CD4-positive, alpha-beta T cell treated with Interleukin-6 for 4 hours (primary cell): ENCODE results near the gene CCDC88B.

Experiments used
- DNase-seq: peaks from one replicate; pipeline ENCODE4 v3.0.0-alpha.2; 2020; ENCODE audit warnings: mixed read lengths

Gene CCDC88B

DNA sequence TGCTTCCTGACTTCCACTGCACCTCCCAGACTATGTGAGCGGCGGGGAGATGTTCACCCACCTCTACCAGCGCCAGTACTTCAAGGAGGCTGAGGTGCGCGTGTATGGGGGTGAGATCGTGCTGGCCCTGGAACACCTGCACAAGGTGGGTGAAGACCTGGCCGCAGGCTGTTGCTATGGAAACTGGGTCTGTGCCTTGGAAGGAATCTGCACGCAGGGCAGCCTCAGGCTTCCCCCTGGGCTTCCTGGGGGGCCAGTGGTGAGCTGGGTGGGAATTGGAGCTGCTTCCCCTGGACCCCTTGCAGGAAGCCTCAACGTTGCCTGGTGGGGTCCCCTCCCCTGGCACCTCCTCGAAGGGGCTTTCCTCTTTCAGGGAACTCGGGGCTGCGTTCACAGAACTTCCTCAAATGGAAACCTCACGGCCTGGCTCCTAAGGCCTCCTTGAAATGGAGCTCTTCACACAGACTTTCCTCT lies 20.5 kb downstream of the CCDC88B start:
- DNase-seq, result no peak

DNA sequence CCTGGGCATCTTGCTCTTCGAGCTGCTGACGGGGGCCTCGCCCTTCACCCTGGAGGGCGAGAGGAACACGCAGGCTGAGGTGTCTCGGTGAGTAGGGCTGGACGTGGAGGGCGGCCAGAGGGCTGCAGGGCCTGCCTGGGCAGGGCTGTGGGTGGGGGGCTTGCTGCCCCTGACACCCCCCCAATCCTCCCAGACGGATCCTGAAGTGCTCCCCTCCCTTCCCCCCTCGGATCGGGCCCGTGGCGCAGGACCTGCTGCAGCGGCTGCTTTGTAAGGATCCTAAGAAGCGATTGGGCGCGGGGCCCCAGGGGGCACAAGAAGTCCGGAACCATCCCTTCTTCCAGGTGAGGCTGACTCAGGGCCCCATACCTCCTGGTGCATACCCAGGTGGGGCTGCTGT lies 21.7 kb downstream of the CCDC88B start:
- DNase-seq, result no peak

DNA sequence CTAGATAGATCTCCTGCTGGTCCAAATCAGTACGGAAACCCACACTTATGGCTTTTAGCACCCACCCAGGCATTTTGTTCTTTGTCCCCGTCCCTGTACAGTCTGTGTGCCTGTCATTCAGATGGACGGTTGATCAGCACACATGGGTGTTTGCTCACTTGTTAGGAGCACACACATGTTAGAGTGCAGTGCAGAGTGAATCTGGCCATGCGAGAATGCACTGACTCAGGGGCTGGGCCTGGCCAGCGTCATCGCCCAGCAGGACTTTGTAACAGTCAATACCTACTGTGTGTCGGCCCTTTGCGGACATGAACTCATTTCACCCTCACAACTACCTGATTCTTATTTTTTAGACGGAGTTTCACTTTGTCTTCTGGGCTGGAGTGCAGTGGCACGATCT lies 22.3 kb downstream of the CCDC88B start:
- DNase-seq, result no peak

DNA sequence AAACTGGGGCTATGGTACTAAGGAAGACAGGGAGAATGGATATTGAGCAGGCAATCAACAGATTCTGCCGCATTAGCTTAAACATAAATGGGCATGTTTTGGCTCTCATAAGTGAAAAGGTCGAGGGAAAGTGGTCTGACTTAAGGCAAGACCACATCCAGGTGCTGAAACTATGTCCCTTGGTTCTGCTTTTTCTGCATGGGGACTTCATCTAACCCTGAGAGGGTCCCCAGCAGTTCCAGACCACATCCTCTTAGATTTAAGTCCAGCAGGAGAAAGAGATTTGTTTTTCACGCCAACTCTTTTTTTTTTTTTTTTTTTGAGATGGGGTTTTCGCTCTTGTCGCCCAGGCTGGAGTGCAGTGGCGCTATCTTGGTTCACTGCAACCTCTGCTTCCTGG lies 24.4 kb downstream of the CCDC88B start:
- no peak for DNase-seq

DNA sequence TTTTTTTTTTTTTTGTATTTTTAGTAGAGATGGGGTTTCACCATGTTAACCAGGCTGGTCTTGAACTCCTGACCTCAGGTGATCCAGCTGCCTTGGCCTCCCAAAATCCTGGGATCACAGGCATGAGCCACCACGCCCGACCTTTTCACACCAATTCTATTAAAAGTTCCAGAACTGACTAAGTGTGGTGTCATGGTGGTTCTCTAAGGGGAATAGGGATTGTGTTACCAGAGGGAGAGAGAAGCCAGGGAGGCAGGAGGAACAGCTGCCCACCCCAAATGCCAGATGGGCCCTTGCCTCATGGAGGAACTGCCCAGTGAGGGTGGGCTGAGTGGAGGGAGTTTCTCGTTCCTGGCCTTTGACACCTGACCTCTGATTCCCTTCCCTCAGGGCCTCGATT lies 24.9 kb downstream of the CCDC88B start:
- DNase-seq, result no peak

DNA sequence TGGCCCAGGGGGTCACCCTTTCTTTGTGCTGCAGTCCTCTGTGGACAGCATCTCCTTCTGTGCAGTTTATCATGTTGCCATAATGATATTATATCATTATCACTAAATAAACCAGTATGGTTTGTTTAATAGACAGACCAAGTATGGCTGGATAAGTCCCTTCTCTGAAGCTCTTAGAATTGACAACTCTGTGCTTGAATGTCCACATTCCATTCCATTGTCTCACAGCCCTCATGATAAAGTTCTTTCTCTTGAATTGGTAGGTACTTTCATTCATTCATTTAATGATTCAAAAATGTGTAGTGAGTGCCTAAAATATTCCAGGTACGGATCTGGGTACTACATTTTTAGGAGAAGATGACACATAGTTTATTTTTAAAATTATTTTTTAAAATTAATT lies 26.7 kb downstream of the CCDC88B start:
- DNase-seq, result no peak

DNA sequence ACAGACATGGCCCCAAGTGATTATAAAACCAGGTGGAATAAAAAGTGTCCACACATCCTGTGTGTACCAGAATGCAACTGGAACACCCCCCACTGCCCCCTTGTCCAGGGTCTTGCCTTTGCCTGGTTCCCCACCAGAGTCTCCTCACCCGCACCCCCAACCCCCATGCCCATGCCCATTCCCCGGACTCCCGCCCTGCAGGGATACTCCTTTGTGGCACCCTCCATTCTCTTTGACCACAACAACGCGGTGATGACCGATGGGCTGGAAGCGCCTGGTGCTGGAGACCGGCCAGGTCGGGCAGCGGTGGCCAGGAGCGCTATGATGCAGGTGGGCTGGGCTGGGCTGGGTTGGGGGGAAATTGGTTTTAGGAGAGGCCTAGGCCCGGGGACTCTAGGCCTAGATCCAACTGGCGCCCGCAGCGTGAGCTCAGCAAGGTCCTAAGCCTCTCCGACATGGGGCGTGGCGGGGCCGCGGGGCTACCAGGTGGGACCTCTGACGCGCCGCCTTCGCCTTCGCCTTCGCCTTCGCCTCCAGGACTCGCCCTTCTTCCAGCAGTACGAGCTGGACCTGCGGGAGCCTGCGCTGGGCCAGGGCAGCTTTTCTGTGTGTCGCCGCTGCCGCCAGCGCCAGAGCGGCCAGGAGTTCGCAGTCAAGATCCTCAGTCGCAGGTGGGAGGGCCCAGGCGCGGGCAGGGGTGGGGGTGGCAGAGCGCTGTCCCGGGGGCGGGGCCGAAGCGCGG lies 28.1 kb downstream of the CCDC88B start:
- DNase-seq, result no peak

DNA sequence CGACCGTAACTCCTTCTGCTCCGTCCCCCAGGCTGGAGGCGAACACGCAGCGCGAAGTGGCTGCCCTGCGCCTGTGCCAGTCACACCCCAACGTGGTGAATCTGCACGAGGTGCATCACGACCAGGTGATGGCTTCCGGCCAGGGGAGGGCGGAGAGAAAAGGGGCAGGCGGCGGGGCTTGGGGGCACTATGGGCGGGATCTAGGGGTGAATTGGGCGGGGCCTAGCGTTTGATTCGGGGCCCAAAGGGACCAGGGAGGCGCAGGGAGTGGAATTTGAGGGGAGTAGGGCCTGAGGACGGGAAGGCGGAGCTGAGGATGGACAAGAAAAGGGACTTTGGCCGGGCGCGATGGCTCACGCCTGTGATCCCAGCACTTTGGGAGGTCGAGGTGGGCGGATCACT lies 28.7 kb downstream of the CCDC88B start:
- no peak for DNase-seq

DNA sequence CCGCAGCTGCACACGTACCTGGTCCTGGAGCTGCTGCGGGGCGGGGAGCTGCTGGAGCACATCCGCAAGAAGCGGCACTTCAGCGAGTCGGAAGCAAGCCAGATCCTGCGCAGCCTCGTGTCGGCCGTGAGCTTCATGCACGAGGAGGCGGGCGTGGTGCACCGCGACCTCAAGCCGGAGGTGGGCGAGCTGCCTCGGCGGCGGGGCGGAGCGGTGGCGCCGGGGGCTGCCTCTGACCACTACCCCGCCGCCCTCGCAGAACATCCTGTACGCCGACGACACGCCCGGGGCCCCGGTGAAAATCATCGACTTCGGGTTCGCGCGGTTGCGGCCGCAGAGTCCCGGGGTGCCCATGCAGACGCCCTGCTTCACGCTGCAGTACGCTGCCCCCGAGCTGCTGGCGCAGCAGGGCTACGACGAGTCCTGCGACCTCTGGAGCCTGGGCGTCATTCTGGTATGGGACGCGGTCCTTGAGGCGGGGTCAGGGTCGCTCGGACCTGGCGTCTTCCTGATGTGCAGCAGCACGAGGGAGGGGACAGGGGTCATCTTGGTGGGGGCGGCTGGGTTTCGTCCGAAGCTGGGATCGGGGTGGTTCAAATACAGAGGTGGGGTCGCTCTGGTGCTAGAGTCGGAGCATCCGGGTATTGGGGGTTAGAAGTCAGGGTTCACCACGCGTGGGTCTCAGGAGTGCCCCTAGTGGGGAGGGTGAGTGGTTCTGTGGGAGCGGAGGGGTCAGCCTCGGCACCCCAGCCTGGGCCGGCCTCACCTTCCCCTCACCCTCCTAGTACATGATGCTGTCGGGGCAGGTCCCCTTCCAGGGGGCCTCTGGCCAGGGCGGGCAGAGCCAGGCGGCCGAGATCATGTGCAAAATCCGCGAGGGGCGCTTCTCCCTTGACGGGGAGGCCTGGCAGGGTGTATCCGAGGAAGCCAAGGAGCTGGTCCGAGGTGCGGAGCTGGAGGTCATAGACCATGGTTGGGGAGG lies 29.7 kb downstream of the CCDC88B start:
- DNase-seq, result no peak

DNA sequence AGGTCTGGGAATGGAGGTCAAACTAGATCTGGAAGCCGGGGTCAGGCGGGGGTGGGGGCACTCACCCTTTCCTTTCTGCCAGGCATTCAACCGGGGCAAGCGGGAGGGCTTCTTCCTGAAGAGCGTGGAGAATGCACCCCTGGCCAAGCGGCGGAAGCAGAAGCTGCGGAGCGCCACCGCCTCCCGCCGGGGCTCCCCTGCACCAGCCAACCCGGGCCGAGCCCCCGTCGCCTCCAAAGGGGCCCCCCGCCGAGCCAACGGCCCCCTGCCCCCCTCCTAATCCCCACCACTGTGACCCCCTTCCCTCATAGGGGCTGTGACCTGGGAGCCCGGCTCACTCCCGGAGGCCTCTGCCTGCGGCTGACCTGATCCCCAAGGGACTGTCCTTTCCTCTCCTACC lies 31.2 kb downstream of the CCDC88B start:
- no peak for DNase-seq

DNA sequence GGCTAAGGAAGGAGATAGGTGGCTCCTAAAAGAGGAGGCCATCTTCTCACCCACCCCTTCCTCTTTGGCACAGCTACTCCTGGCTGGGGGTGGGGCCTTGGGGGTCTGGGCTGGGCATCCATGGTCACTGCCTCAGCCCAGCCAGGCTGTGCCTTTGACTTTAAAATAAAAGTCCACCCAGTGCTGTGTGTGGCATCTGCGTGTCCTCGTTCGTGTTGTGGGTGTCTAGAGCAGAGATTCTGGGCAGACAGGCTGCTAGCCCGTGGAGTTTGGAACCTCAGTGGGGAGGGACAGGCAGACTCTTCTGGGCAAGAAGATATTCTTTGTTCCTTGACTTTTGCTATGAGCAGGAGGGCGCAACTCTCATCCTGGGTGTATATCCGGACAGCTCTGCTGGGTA lies 32.0 kb downstream of the CCDC88B start:
- DNase-seq, result no peak

DNA sequence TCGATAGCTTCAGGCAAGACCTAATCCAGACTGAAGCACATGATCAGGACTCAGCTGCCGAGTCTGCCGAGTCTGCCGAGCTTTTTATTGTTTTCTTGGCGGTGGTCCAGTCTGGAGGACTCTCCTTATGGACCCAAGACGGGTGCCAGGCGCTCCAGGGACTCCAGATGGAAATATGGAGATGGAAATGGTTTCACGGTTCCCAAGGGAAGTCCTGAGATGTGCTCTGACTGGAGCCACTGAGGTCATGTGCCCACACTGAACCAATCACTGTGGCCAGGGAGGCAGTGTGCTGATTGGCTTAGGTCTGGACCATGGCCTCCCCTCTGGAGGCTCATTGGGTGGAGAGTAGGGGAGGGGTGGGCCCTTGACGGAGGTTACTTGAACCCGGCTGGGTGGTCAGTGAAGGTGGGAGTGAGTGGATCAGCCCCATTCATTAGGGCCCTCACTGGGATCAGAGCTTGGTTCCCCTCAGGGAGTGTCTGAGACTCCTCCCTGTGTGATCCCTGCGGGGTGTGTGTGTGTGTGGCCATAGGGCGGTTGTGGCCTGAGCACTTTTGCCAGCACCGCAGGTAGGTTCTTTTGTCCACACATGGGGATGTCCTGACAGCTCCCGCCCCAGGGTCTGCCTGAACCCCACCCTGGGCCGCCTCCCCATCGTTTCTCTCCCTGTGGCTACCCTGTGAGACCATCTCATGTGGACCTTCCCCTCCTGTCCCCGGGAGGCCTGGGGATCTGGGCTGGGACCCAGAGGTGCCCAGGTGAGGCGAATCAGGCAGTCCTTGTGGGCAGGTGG lies 33.0 kb downstream of the CCDC88B start:
- no peak for DNase-seq

DNA sequence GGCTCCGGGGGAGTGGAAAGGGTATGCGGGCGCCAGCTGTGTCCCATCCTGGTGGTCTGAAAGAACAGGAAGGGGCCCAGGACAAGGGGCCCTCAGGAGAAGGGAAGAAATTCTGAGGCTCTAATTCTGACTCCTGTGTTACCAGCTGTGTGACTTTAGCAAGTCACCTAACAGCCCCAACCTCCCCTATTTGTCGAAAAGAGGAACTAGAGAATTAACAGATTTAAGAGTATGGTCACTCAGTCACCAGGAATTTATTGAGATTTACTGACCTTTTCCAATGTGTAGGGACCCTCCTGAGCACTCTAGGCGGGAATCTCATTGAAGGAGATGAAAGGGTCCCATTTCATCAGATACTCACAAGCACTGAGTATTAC lies 33.6 kb downstream of the CCDC88B start:
- no peak for DNase-seq

DNA sequence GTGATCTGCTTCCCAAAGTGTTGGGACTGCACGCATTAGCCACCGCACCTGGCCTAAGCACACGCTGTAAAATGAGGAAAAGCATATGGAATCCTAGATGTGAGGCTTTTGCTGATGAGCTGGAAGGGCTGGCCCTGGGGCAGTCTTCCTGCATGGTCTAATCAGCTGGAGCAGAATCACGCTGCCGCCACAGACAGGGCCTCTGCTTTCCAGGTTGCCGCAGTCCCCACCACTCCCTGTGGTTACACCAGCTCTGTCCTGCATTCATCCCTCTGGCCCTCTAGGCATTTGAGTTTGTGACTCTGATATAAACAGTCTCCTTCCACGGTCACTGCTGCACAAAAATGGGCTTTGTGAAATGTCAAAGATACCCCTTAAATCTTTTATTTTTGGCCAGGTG lies 36.1 kb downstream of the CCDC88B start:
- DNase-seq, result no peak

DNA sequence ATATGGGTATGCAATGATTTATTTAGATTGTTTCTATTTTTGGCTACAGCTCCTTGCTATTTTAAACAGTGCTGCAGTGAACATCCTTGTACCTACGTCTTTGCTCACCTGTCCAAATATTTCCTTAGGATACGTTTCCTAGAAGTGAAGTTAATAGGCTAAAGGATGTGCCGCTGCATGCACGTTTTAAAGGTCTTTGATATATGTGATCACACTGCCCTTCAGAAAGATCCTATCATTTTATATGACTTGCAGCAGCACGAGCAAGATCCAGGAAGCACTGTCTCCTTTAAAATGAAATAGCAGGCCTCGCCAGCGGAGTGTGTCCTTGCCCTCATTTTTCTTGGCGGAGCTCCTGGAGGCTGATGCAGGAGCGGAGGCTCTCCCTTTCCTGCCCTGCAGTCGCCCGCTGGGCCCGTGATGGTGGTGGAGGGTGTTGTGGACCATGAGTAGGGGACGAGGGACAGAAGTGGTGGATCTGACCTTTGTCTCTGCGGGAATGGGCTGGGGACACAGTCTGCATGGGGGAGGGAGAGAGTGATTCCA lies 38.4 kb downstream of the CCDC88B start:
- DNase-seq, result no peak

DNA sequence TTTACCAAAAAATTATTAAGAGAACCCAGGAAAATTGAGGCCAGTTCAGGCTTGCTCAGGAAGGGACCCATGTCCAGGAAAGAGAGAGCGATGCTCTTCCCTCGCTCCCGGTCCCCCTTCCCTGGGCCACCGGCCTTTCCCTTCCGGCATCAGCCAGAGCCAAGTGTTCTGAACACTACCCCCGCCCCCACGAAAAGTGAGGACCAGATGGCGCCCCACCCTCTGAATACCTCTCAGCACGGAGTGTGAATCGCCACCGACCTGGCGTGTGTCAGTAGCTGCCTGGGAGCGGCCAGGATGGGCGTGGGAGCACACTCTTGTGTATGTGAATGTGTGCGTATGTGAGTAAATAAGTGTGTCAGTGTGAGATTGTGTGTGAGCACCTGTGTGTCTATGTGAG lies 39.2 kb downstream of the CCDC88B start:
- DNase-seq, result no peak

DNA sequence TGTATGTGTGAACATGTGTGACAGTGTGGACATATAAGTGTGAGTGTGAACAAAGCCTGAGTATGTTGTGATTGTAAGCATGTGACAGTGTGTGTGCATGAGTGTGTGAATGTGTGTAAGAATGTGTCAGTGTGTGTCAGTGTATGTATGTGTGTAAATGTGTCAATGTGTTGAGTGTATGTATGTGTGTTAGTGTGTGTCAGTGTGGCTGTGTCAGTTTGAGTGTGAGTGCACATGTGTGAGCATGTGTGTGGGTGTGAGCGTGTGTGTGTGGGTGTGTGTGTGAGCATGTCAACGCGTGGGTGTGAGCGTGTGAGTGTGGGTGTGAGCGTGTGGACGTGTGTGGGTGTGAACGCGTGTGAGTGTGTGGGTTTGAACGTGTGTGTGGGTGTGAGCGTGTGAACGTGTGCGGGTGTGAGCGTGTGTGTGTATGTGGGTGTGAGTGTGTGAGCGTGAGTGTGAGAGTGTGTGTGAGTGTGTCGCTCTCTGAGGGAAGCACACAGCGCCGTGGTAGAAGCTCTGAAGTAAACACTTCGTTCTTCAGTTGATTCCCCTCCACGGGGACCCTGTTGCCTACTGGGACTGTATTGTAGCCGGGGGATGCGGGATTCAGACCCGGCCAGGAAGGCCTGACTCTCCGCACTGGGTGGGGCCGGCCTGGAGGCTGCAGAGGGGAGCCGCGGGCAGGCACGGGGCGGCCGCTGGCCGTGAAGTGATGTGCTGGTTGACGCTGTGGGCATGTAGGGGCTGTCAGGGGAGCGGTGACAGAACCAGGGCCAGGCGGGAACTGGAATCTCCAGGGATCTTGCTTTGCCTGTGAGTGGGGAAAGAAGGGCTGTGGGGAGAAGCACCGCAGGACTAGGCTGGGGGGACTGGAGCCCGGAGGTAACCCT lies 40.1 kb downstream of the CCDC88B start:
- no peak for DNase-seq

DNA sequence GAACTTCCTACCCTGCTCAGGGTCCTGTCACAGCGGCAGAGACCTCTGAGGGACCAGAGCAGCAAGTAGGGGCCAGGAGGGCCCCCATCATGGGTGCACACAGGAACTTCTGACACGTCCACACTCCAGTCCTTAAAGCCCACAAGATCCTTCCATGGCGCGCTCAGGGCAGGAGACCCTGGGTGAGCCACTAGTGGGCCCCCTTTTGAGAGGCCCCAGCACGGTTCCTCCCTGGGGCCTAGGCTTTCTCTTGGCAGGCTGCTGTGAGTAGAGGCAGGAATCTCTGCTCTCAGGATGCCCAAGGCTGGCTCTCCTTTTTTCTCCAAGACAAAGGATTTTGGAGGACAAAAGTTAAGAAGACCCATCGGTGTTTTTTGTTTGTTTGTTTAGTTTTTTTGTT lies 41.3 kb downstream of the CCDC88B start:
- no peak for DNase-seq

DNA sequence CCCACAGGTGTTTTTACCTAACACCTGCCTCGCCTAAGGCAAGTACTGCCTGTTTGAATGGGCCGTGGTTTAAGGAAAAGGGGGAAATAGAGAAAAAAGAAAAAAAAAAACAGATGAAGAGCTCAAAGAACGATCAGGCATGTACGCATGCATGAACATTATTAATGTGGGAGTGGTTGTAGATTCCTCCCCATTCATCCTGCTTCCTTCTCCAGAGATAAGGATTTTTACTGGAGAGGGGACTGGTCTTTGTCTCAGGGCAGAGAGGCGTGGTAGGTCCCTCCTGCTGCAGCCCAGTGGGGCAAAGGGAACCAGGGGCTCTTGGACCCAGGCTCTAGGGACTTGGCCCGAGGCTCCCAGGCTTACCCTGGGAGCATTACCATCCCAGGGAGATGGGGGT lies 42.0 kb downstream of the CCDC88B start:
- DNase-seq, result no peak

DNA sequence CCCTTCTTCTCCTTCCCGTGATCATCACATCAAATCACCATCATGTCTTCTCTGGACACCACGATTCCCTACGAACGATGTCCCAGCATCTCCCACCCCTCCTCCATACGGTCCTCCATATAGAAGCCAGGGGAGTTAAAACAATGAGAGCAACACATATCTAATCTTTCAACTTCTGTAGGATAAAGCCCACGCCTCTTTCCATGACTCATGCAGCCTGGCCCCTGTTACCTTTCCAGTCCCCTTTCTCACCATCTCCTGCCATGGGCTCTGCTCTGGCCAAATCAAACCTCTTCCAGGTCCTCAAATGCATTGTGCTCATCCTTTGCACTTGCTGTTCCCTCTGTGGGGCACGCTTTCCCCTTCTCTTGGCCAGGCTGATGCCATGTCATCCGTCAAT lies 42.6 kb downstream of the CCDC88B start:
- no peak for DNase-seq

DNA sequence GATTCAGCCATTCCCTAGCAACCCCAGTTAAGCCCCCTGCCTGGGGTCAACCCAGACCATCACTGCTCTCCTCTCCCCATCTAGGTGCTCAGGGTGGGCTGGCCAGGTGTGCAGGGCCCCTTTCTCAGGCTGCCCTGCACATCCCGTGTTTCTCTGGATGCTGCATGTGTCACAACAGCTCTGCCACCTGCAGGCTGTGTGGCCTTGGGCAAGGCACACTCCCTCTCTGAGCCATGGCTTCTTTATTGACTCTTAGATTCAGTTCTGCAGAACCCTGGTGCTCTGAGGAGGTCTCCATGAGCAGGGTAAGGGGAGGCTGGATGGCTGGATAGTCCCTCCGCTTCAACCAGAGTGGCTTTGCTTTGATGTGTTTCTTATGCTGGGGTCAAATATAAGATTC lies 43.6 kb downstream of the CCDC88B start:
- DNase-seq, result no peak
